K562 (cell line): ENCODE data around the gene SPTBN5. TPM values are rescaled to one million over a fixed set of nuclear protein-coding genes. Genes with fewer than 3 reads are reported as not detected.

Source experiments
- ATAC-seq: fragments of 200-7000 bp; cut with Tn5 transposase; 3 replicates; pipeline ENCODE4 v1.9.1; 2020; ENCODE audit warnings: moderate library complexity
- BruUV-seq: library from RNA; stranded (reverse); fragments of 400-500 nt; replicated peaks from 2 replicates; lab custom pipeline; 2021; lab: Mats Ljungman, UMichigan
- CTCF ChIA-PET: fragments of 300-600 bp; formaldehyde crosslinking; extraction: SDS; loops from one replicate; lab custom pipeline; 2021; ENCODE audit warnings: low intra/inter-chr PET ratio; lab: Yijun Ruan, JAX
- POLR2A ChIA-PET: fragments of 300-600, 350-650 bp; sonication (Branson Sonifier 250); formaldehyde crosslinking; extraction: SDS; loops from one replicate; lab custom pipeline; 2021; ENCODE audit warnings: antibody characterized with exemption, inconsistent platforms; lab: Yijun Ruan, JAX
- DNase-seq, 4 experiments: peaks; one replicate each; pipeline versions ENCODE4 v3.0.0 to v3.0.0-alpha.2; 2011 to 2018; ENCODE audit warnings: low spot score in 3 of 4, mixed read lengths in 3 of 4; ENCODE audit errors: extremely low read depth in 1 of 4
- FAIRE-seq: peaks from 2 replicates; lab custom pipeline; 2011; peaks lifted over from hg19 to GRCh38; lab: Jason Lieb, UNC
- H2AFZ ChIP-seq: 2 replicates; pipeline ENCODE4 v1.6.0; 2011; ENCODE audit warnings: low read depth, low read length, control low read depth, inconsistent platforms
- H3K27ac ChIP-seq: fragments of 200-600 bp; 3 replicates; pipeline ENCODE4 v1.8.0; 2011; ENCODE audit warnings: low read depth, mild to moderate bottlenecking, control low read depth, inconsistent platforms, low read length, moderate library complexity, mixed read lengths; ENCODE audit errors: extremely low read depth
- H3K27me3 ChIP-seq, 2 experiments: fragments of 300-600 bp in 1 of 2; 2 replicates in 1 of 2; 3 replicates in 1 of 2; pipeline versions ENCODE4 v1.6.0 to v1.8.0; 2011; ENCODE audit warnings: inconsistent platforms in 2 of 2, low read length in 2 of 2, mild to moderate bottlenecking in 1 of 2, mixed read lengths in 1 of 2, moderate library complexity in 1 of 2; ENCODE audit not compliant: control insufficient read depth in 2 of 2, insufficient read depth in 2 of 2
- H3K36me3 ChIP-seq: fragments of 300-600 bp; 3 replicates; pipeline ENCODE4 v1.8.0; 2011; ENCODE audit warnings: mild to moderate bottlenecking, low read length, inconsistent platforms; ENCODE audit not compliant: control insufficient read depth, insufficient read depth
- H3K4me1 ChIP-seq, 2 experiments: fragments of 200-600 bp in 1 of 2; replicated peaks in 1 of 2; 2 replicates in 1 of 2; 3 replicates in 1 of 2; pipeline versions ENCODE4 v1.5.1 to v1.8.0; 2011; ENCODE audit warnings: inconsistent platforms in 2 of 2, low read length in 2 of 2, mild to moderate bottlenecking in 1 of 2, mixed read lengths in 1 of 2, moderate library complexity in 1 of 2; ENCODE audit not compliant: control insufficient read depth in 2 of 2, insufficient read depth in 2 of 2
- H3K4me2 ChIP-seq: 2 replicates; pipeline ENCODE4 v1.6.1; 2011; ENCODE audit warnings: low read length, control low read depth, inconsistent platforms, mixed read lengths; ENCODE audit not compliant: insufficient read depth
- H3K4me3 ChIP-seq: fragments of 200-600 bp; sonication (generic), shearing (Covaris generic); 2 replicates; pipeline ENCODE4 v1.5.1; 2016; ENCODE audit warnings: control low read depth, inconsistent platforms
- H3K79me2 ChIP-seq: fragments of 200-600 bp; 3 replicates; pipeline ENCODE4 v1.8.0; 2011; ENCODE audit warnings: low read length, inconsistent platforms; ENCODE audit not compliant: control insufficient read depth, insufficient read depth
- H3K9ac ChIP-seq, 2 experiments: 2 replicates each; pipeline versions ENCODE4 v1.6.0 to v1.6.1; 2011; ENCODE audit warnings: low read depth in 2 of 2, low read length in 2 of 2, control low read depth in 1 of 2, inconsistent platforms in 1 of 2, mild to moderate bottlenecking in 1 of 2, mixed read lengths in 1 of 2; ENCODE audit not compliant: insufficient read depth in 1 of 2
- H3K9me1 ChIP-seq: one replicate; pipeline ENCODE4 v1.6.0; 2011; ENCODE audit warnings: inconsistent platforms, mild to moderate bottlenecking, low read length, moderate library complexity; ENCODE audit not compliant: control insufficient read depth, insufficient read depth
- H3K9me3 ChIP-seq: replicated peaks from 2 replicates; pipeline ENCODE4 v1.5.1; 2011; ENCODE audit warnings: low read depth, low read length, inconsistent platforms; ENCODE audit not compliant: control insufficient read depth, insufficient read depth
- H4K20me1 ChIP-seq: replicated peaks from 2 replicates; pipeline ENCODE4 v1.6.1; 2011; ENCODE audit warnings: low read length, inconsistent platforms, mixed read lengths; ENCODE audit not compliant: control insufficient read depth, insufficient read depth
- FOXP4 ChIP-seq: sonication (generic); formaldehyde crosslinking; IDR thresholded peaks from 2 replicates; pipeline ENCODE4 v1.8.0; 2022; ENCODE audit warnings: mild to moderate bottlenecking, missing genetic modification reagents, borderline replicate concordance
- NFE2L1 ChIP-seq: fragments of 450-650 bp; IDR thresholded peaks from 2 replicates; pipeline ENCODE4 v1.6.1; 2016; ENCODE audit warnings: missing genetic modification characterization, low read depth, mild to moderate bottlenecking, missing compliant biosample characterization, moderate library complexity, borderline replicate concordance
- PHB2 ChIP-seq: fragments of 450-650 bp; IDR thresholded peaks from 2 replicates; pipeline ENCODE4 v1.6.1; 2017; ENCODE audit warnings: low read depth
- RBM25 ChIP-seq: fragments of 200-400 bp; formaldehyde crosslinking; IDR thresholded peaks from 2 replicates; pipeline ENCODE4 v1.6.1; 2018; ENCODE audit warnings: low read length, low read depth, moderate library complexity; ENCODE audit not compliant: severe bottlenecking
- REST ChIP-seq, 2 experiments: fragments of 450-650 bp; formaldehyde crosslinking in 1 of 2; IDR thresholded peaks; 2 replicates each; pipeline versions ENCODE4 v1.4.0 to v1.6.1; 2014 to 2020; ENCODE audit warnings: mild to moderate bottlenecking in 2 of 2, borderline replicate concordance in 1 of 2, low read depth in 1 of 2
- ZNF518B ChIP-seq: fragments of 250-450 bp; sonication (Bioruptor Pico); IDR thresholded peaks from 2 replicates; pipeline ENCODE4 v1.5.0; 2021; ENCODE audit warnings: mild to moderate bottlenecking, moderate library complexity
- WGBS: fragments of 100-300 bp; shearing (Covaris generic); methylation state at CpG from one replicate; pipeline ENCODE4 v1.1.6; 2016; ENCODE audit warnings: low coverage, mixed read lengths; ENCODE audit not compliant: insufficient coverage; ENCODE audit errors: missing lambda C conversion rate; 5-methylcytosine and 5-hydroxymethylcytosine counted together
- in situ Hi-C: fragments of 300-500 bp; cut with MboI; formaldehyde crosslinking; loops from 4 replicates; pipeline ENCODE4 v1.15.0; 2018; ENCODE audit warnings: inconsistent platforms, mixed read lengths
- intact Hi-C: fragments of 100-400 bp; cut with micrococcal nuclease; formaldehyde crosslinking; loops from 2 replicates; pipeline ENCODE4 v1.14.2; 2022
- polyA plus RNA-seq, 8 experiments: library from polyadenylated mRNA; depleted of rRNA in 4 of 8; stranded (reverse) in 5 of 8; unstranded in 3 of 8; fragments of >200 nt; fragmentation: Nextera tagmentation in 2 of 8; fragmentation: Illumina TruSeq in 1 of 8; extraction: Ambion mirVana in 2 of 8; extraction: Trizol in 1 of 8; gene quantifications; 2 replicates each; pipeline versions ENCODE4 v1.2.1 to v1.2.3, GENCODE V29; 2011 to 2014; ENCODE audit warnings: inconsistent platforms in 1 of 8, missing spikeins in 1 of 8
- total RNA-seq, 7 experiments: library from RNA; depleted of rRNA in 6 of 7; stranded (reverse); fragments of >200 nt in 6 of 7; fragmentation: Illumina TruSeq in 2 of 7; extraction: Trizol in 2 of 7; gene quantifications; 2 replicates each; pipeline versions ENCODE4 v1.2.1 to v1.2.3, GENCODE V29; 2011 to 2021; ENCODE audit warnings: low replicate concordance in 1 of 7

SPTBN5 gene
- total and polyA plus RNA-seq, 9 of the 15 experiments (the other 6 are each of a cell fraction or from before 2014, with no cell fraction given) = 0.02 TPM; not detected in 8

GRCh38 chr15:41891226-41891625, 2.6 kb downstream of the SPTBN5 start:
- Histone ChIP-seq H3K79me2 (no peaks in the 10 kb centered on the region), H2AFZ (no peak overlapping the region), H3K9ac (no peak overlapping the region), H3K4me3 (no peak overlapping the region), H3K36me3 (no peaks in the 10 kb centered on the region), H3K9me1 (peaks cover 3% of the 10 kb centered on the region), H3K27me3 (peaks cover 19 to 65% of the 10 kb centered on the region in 2 experiments; a peak in 3 of 5 replicates), H3K4me2 (no peak overlapping the region), H3K9me3 (no peaks in the 10 kb centered on the region), H3K4me1 (peaks cover 0 to 28% of the 10 kb centered on the region in 2 experiments; a peak in 3 of 5 replicates), H4K20me1 (peaks cover 9% of the 10 kb centered on the region; the same call in 1 of the 2 replicates), H3K27ac (no peak overlapping the region)
- CTCF ChIA-PET = no interaction called here
- TF ChIP-seq FOXP4 (no peak), RBM25 (no peak), PHB2 (no peak), NFE2L1 (tag) (no peak), ZNF518B (CRISPR knock-in tag) (no peak), REST (IDR thresholded peaks at IDR 0.05; ENCODE audit: borderline replicate concordance) (peak; percentile 46), REST (CRISPR knock-in tag; IDR thresholded peaks at IDR 0.05; ENCODE audit: low read depth) (no peak)
- FAIRE-seq (no peak), DNase-seq (no peak), ATAC-seq (no peak)
- 2% methylated on average over 6 of the region's 6 CpGs for WGBS
- in situ Hi-C loops = no loop called here
- POLR2A ChIA-PET = interaction anchor here (0.6 kb wide), 1 partner anchor 10 kb away, joined by 3 read pairs; no protein-coding TSS in a partner anchor
- intact Hi-C loops = no loop called here
- no TSS peak for BruUV-seq
